H1 (cell line): Measurements from ENCODE around the gene PLPPR3. TPM values are rescaled to one million over a fixed set of nuclear protein-coding genes. Genes with fewer than 3 reads are reported as not detected.

Source experiments
- EGR1 ChIP-seq: IDR thresholded peaks from 2 replicates; pipeline ENCODE4 v1.6.1; 2011; ENCODE audit warnings: low read depth, low read length, borderline replicate concordance
- JUND ChIP-seq: IDR thresholded peaks from 2 replicates; pipeline ENCODE4 v1.6.1; 2011; ENCODE audit warnings: mild to moderate bottlenecking, improper control_type of control experiment, low read length
- ZNF274 ChIP-seq: IDR thresholded peaks from 2 replicates; pipeline ENCODE4 v1.7.0; 2012; ENCODE audit warnings: low read length, borderline replicate concordance; ENCODE audit errors: extremely low read depth
- polyA plus RNA-seq, 7 experiments: library from polyadenylated mRNA; depleted of rRNA in 3 of 7; stranded (reverse) in 5 of 7; unstranded in 2 of 7; fragments of >200 nt in 5 of 7; fragments of 200-250 nt in 2 of 7; gene quantifications; 1 replicate in 5 of 7; 2 replicates in 1 of 7; 4 replicates in 1 of 7; pipeline versions ENCODE4 v1.2.1 to v1.2.3, GENCODE V29; 2011 to 2013; ENCODE audit warnings: missing spikeins in 2 of 7, mixed read lengths in 2 of 7
- total RNA-seq: library from RNA; stranded (reverse); fragmentation: NEBNext Ultra II Directional; extraction: Animal tissue kit (Norgen Biotek cat#: 25700); gene quantifications from 2 replicates; pipeline ENCODE4 v1.2.1, GENCODE V29; 2021
- TF ChIP-seq, protein P1 (sequence below): IDR thresholded peaks from 2 replicates; pipeline ENCODE4 v1.6.1; 2012; ENCODE audit warnings: inconsistent platforms

Gene PLPPR3
- total and polyA plus RNA-seq, 2 of the 8 experiments (the other 6 are each of a cell fraction or from before 2014, with no cell fraction given), result 71.7 to 76.4 TPM

DNA sequence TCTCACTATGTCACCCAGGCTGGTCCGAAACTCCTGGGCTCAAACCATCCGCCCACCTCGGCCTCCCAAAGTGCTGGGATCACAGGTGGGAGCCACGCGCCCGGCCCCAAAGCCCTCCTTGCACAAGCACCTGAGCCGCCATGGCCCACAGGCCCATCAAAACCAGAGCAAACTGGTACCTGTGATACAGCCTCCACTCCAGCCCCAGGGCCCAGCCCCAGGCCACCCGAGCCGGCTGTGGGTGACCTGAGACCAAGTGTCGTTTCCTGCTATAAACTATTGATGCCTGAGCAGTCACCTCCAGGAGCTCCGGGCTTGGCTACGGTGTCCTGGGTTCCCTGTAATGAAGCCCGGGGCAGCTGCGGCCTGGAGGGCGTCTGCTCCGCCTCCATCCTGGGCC, 34.2 kb downstream of the PLPPR3 start (continued):
- TF ChIP-seq, protein P1, sequence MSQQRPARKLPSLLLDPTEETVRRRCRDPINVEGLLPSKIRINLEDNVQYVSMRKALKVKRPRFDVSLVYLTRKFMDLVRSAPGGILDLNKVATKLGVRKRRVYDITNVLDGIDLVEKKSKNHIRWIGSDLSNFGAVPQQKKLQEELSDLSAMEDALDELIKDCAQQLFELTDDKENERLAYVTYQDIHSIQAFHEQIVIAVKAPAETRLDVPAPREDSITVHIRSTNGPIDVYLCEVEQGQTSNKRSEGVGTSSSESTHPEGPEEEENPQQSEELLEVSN, result no peak
- TF ChIP-seq JUND, result no peak
- TF ChIP-seq ZNF274, result no peak
- TF ChIP-seq EGR1, result no peak
- TF ChIP-seq, all 59 proteins: peak for 0
